ENCODE measurements around the gene SCO1.

The SCO1 gene

GRCh38 chr17:10657879-10658278 is 39.5 kb downstream of the SCO1 start:
- in situ Hi-C loops (cut with HindIII; ENCODE audit: low sequenced_read_pairs) = no loop called here

- in situ Hi-C loops (cut with HindIII; ENCODE audit: low sequenced_read_pairs) = no loop called here
These were observed 40.2 kb downstream of the SCO1 start, which contains the start of gene MYH3 for GRCh38 chr17:10657148-10657547. TSS of gene MYH3 (minus strand) at chr17:10657309. CDS start at chr17:10655064, 2,245 bp downstream.

GRCh38 chr17:10653987-10654386 is 43.3 kb downstream of the SCO1 start:
- in situ Hi-C loops (cut with HindIII; ENCODE audit: low sequenced_read_pairs) = no loop called here

- in situ Hi-C loops (cut with HindIII; ENCODE audit: low sequenced_read_pairs) = no loop called here
These were observed 44.2 kb downstream of the SCO1 start for GRCh38 chr17:10652984-10653659.

- in situ Hi-C loops (cut with HindIII; ENCODE audit: low sequenced_read_pairs) = no loop called here
These were observed 45.4 kb downstream of the SCO1 start for GRCh38 chr17:10651927-10652326.

- in situ Hi-C loops (cut with HindIII; ENCODE audit: low sequenced_read_pairs) = no loop called here
These were observed 47.7 kb downstream of the SCO1 start for GRCh38 chr17:10649602-10650001.

- in situ Hi-C loops (cut with HindIII; ENCODE audit: low sequenced_read_pairs) = no loop called here
These were observed 48.4 kb downstream of the SCO1 start for GRCh38 chr17:10648956-10649355.

GRCh38 chr17:10648381-10648780 is 49.0 kb downstream of the SCO1 start:
- in situ Hi-C loops (cut with HindIII; ENCODE audit: low sequenced_read_pairs) = no loop called here

GRCh38 chr17:10646392-10646990 is 50.8 kb downstream of the SCO1 start:
- in situ Hi-C loops (cut with HindIII; ENCODE audit: low sequenced_read_pairs) = no loop called here

GRCh38 chr17:10640475-10640874 is 56.9 kb downstream of the SCO1 start:
- in situ Hi-C loops (cut with HindIII; ENCODE audit: low sequenced_read_pairs) = loop anchor here (5.0 kb wide), 2 partner anchors 37 to 92 kb away; partner anchors contain the start of gene TMEM220

GRCh38 chr17:10638151-10638550 is 59.2 kb downstream of the SCO1 start:
- in situ Hi-C loops (cut with HindIII; ENCODE audit: low sequenced_read_pairs) = no loop called here

GRCh38 chr17:10635290-10635689 is 62.0 kb downstream of the SCO1 start:
- in situ Hi-C loops (cut with HindIII; ENCODE audit: low sequenced_read_pairs) = no loop called here

- in situ Hi-C loops (cut with HindIII; ENCODE audit: low sequenced_read_pairs) = no loop called here
These were observed 63.5 kb downstream of the SCO1 start for GRCh38 chr17:10633738-10634379.

- in situ Hi-C loops (cut with HindIII; ENCODE audit: low sequenced_read_pairs) = no loop called here
These were observed 65.6 kb downstream of the SCO1 start for GRCh38 chr17:10631701-10632100.

GRCh38 chr17:10631048-10631700 is 66.2 kb downstream of the SCO1 start:
- in situ Hi-C loops (cut with HindIII; ENCODE audit: low sequenced_read_pairs) = no loop called here

- in situ Hi-C loops (cut with HindIII; ENCODE audit: low sequenced_read_pairs) = no loop called here
These were observed 67.6 kb downstream of the SCO1 start for GRCh38 chr17:10629706-10630105.

- in situ Hi-C loops (cut with HindIII; ENCODE audit: low sequenced_read_pairs) = no loop called here
These were observed 68.6 kb downstream of the SCO1 start for GRCh38 chr17:10628756-10629155.

GRCh38 chr17:10626390-10626789 is 70.9 kb downstream of the SCO1 start:
- in situ Hi-C loops (cut with HindIII; ENCODE audit: low sequenced_read_pairs) = no loop called here

GRCh38 chr17:10624969-10625368 is 72.4 kb downstream of the SCO1 start:
- in situ Hi-C loops (cut with HindIII; ENCODE audit: low sequenced_read_pairs) = no loop called here

GRCh38 chr17:10623737-10624338 is 73.5 kb downstream of the SCO1 start:
- in situ Hi-C loops (cut with HindIII; ENCODE audit: low sequenced_read_pairs) = no loop called here
